WTC11 (cell line): Measurements from ENCODE around the gene SOCS6. TPM values are rescaled to one million over a fixed set of nuclear protein-coding genes. Genes with fewer than 3 reads are reported as not detected.

Experiments
- ATAC-seq: fragments of 200-7000 bp; cut with Tn5 transposase; 2 replicates; pipeline ENCODE4 v1.10.0; 2021; ENCODE audit warnings: mild to moderate bottlenecking, moderate library complexity
- CTCF ChIA-PET: fragments of 300-600 bp; sonication (Branson Sonifier 250); formaldehyde crosslinking; loops from one replicate; lab custom pipeline; 2021; ENCODE audit warnings: antibody characterized with exemption; lab: Charles Lee
- POLR2A ChIA-PET: fragments of 350-600 bp; sonication (Branson Sonifier 250); formaldehyde crosslinking; loops from one replicate; lab custom pipeline; 2021; ENCODE audit warnings: antibody characterized with exemption; lab: Charles Lee
- DNase-seq: peaks from one replicate; pipeline ENCODE4 v3.0.0; 2021; ENCODE audit warnings: low spot score
- H3K27ac Mint-ChIP-seq: 2 replicates; pipeline ENCODE4 v1.8.0; 2021; ENCODE audit warnings: mixed read lengths
- H3K27me3 Mint-ChIP-seq: 2 replicates; pipeline ENCODE4 v1.8.0; 2021; ENCODE audit warnings: low read depth, mild to moderate bottlenecking, moderate library complexity, mixed read lengths
- H3K36me3 Mint-ChIP-seq: 2 replicates; pipeline ENCODE4 v1.8.0; 2021; ENCODE audit warnings: mixed read lengths
- H3K4me1 Mint-ChIP-seq: 2 replicates; pipeline ENCODE4 v1.8.0; 2022; ENCODE audit warnings: mixed read lengths
- H3K4me3 Mint-ChIP-seq: 2 replicates; pipeline ENCODE4 v1.8.0; 2021; ENCODE audit warnings: mild to moderate bottlenecking, moderate library complexity, mixed read lengths
- H3K9me3 Mint-ChIP-seq: 2 replicates; pipeline ENCODE4 v1.8.0; 2021; ENCODE audit warnings: mixed read lengths
- ATF6 ChIP-seq: sonication (generic); formaldehyde crosslinking; IDR thresholded peaks from 2 replicates; pipeline ENCODE4 v1.8.1; 2023; ENCODE audit warnings: mild to moderate bottlenecking, missing genetic modification reagents
- CREB1 ChIP-seq: sonication (generic); formaldehyde crosslinking; IDR thresholded peaks from 2 replicates; pipeline ENCODE4 v1.8.0; 2023; ENCODE audit warnings: mild to moderate bottlenecking, missing genetic modification reagents
- CREM ChIP-seq: sonication (generic); formaldehyde crosslinking; IDR thresholded peaks from 2 replicates; pipeline ENCODE4 v1.8.1; 2022; ENCODE audit warnings: mild to moderate bottlenecking, missing genetic modification reagents, moderate library complexity
- E2F5 ChIP-seq: sonication (generic); formaldehyde crosslinking; IDR thresholded peaks from 2 replicates; pipeline ENCODE4 v1.8.1; 2022; ENCODE audit warnings: mild to moderate bottlenecking, moderate library complexity, missing genetic modification reagents
- ELF4 ChIP-seq: sonication (generic); formaldehyde crosslinking; IDR thresholded peaks from 2 replicates; pipeline ENCODE4 v1.8.1; 2022; ENCODE audit warnings: low read depth, mild to moderate bottlenecking, moderate library complexity, missing genetic modification reagents
- FOXJ3 ChIP-seq: sonication (generic); formaldehyde crosslinking; IDR thresholded peaks from 2 replicates; pipeline ENCODE4 v1.9.0; 2021; ENCODE audit warnings: missing genetic modification reagents, mild to moderate bottlenecking, borderline replicate concordance
- FOXP1 ChIP-seq: sonication (generic); formaldehyde crosslinking; IDR thresholded peaks from 2 replicates; pipeline ENCODE4 v1.8.0; 2022; ENCODE audit warnings: missing genetic modification reagents, mild to moderate bottlenecking, moderate library complexity, borderline replicate concordance
- FOXP4 ChIP-seq: sonication (generic); formaldehyde crosslinking; IDR thresholded peaks from 2 replicates; pipeline ENCODE4 v1.8.0; 2022; ENCODE audit warnings: mild to moderate bottlenecking, missing genetic modification reagents
- GRHL2 ChIP-seq: fragments of 250-450 bp; sonication (Bioruptor Pico); IDR thresholded peaks from 2 replicates; pipeline ENCODE4 v1.8.0; 2022; ENCODE audit warnings: mild to moderate bottlenecking, moderate library complexity; ENCODE audit not compliant: insufficient replicate concordance, severe bottlenecking
- IRF2 ChIP-seq: sonication (generic); formaldehyde crosslinking; IDR thresholded peaks from 2 replicates; pipeline ENCODE4 v1.8.0; 2022; ENCODE audit warnings: low read depth, missing genetic modification reagents, borderline replicate concordance
- JUN ChIP-seq: sonication (generic); formaldehyde crosslinking; IDR thresholded peaks from 2 replicates; pipeline ENCODE4 v1.8.0; 2023; ENCODE audit warnings: mild to moderate bottlenecking, missing genetic modification reagents
- MXD4 ChIP-seq: fragments of 250-450 bp; sonication (Bioruptor Pico); IDR thresholded peaks from 2 replicates; pipeline ENCODE4 v1.8.0; 2021; ENCODE audit warnings: mild to moderate bottlenecking, moderate library complexity, borderline replicate concordance
- MYBL2 ChIP-seq: sonication (generic); formaldehyde crosslinking; IDR thresholded peaks from 2 replicates; pipeline ENCODE4 v1.8.1; 2023; ENCODE audit warnings: mild to moderate bottlenecking, moderate library complexity, missing genetic modification reagents
- NR1H2 ChIP-seq: sonication (generic); formaldehyde crosslinking; IDR thresholded peaks from 2 replicates; pipeline ENCODE4 v1.9.0; 2021; ENCODE audit warnings: mild to moderate bottlenecking, moderate library complexity, missing genetic modification reagents
- NR3C1 ChIP-seq: sonication (generic); formaldehyde crosslinking; conservative IDR thresholded peaks from 2 replicates; pipeline ENCODE4 v1.8.1; 2023; ENCODE audit warnings: low read depth, mild to moderate bottlenecking, missing genetic modification reagents
- PREB ChIP-seq: sonication (generic); formaldehyde crosslinking; IDR thresholded peaks from 2 replicates; pipeline ENCODE4 v1.8.1; 2022; ENCODE audit warnings: mild to moderate bottlenecking, missing genetic modification reagents, moderate library complexity, borderline replicate concordance
- RORB ChIP-seq: fragments of 250-450 bp; sonication (Bioruptor Pico); IDR thresholded peaks from 2 replicates; pipeline ENCODE4 v1.9.0; 2021; ENCODE audit warnings: mild to moderate bottlenecking
- TP53 ChIP-seq: sonication (generic); formaldehyde crosslinking; IDR thresholded peaks from 2 replicates; pipeline ENCODE4 v1.8.1; 2023; ENCODE audit warnings: mild to moderate bottlenecking, missing genetic modification reagents
- ZNF138 ChIP-seq: sonication (generic); formaldehyde crosslinking; conservative IDR thresholded peaks from 2 replicates; pipeline ENCODE4 v1.8.1; 2022; ENCODE audit warnings: mild to moderate bottlenecking, moderate library complexity, missing genetic modification reagents
- ZNF317 ChIP-seq: sonication (generic); formaldehyde crosslinking; IDR thresholded peaks from 2 replicates; pipeline ENCODE4 v1.8.1; 2023; ENCODE audit warnings: low read depth, mild to moderate bottlenecking, moderate library complexity, missing genetic modification reagents, borderline replicate concordance
- ZNF425 ChIP-seq: fragments of 250-450 bp; sonication (Bioruptor Pico); conservative IDR thresholded peaks from 2 replicates; pipeline ENCODE4 v1.9.0; 2021; ENCODE audit warnings: mild to moderate bottlenecking
- ZSCAN18 ChIP-seq: fragments of 250-450 bp; sonication (Bioruptor Pico); IDR thresholded peaks from 2 replicates; pipeline ENCODE4 v2.1.2; 2022; ENCODE audit warnings: mild to moderate bottlenecking, moderate library complexity
- total RNA-seq: library from RNA; stranded (reverse); gene quantifications from 3 replicates; pipeline ENCODE4 v1.2.3, GENCODE V29; 2021

The SOCS6 gene
- total RNA-seq, 1 experiment from 2014 or later: 16.5 TPM

- ChIA-PET CTCF (no interaction called here), POLR2A (no interaction called here)
- H3K4me3 Mint-ChIP-seq: no peak overlapping the region
- ATAC-seq (no peak), DNase-seq (no peak)
- H3K27me3 Mint-ChIP-seq: no peaks in the 10 kb centered on the region
- no peaks in the 10 kb centered on the region for H3K36me3 Mint-ChIP-seq
- peaks cover 23% of the 10 kb centered on the region for H3K4me1 Mint-ChIP-seq
- TF ChIP-seq ELF4: no peak
- no peak for TF ChIP-seq ZSCAN18 (CRISPR knock-in tag)
- TF ChIP-seq FOXP4 (CRISPR knock-in tag): no peak
- TF ChIP-seq ZNF425 (CRISPR knock-in tag): no peak
- TF ChIP-seq FOXP1 (CRISPR knock-in tag): no peak
- TF ChIP-seq TP53 (CRISPR knock-in tag): no peak
- TF ChIP-seq NR3C1 (CRISPR knock-in tag): no peak
- no peak for TF ChIP-seq CREB1
- TF ChIP-seq GRHL2 (CRISPR knock-in tag): no peak
- TF ChIP-seq ZNF138 (CRISPR knock-in tag): no peak
- TF ChIP-seq, all 79 proteins: peak for 0
- Mint-ChIP-seq H3K27ac (no peak overlapping the region), H3K9me3 (no peaks in the 10 kb centered on the region)
These were observed 12.8 kb downstream of the SOCS6 start for GRCh38 chr18:70301667-70302066.

- CTCF ChIA-PET: no interaction called here
- TF ChIP-seq ZNF317 (no peak), E2F5 (CRISPR knock-in tag) (no peak), IRF2 (CRISPR knock-in tag) (no peak), NR1H2 (CRISPR knock-in tag) (no peak), PREB (CRISPR knock-in tag) (no peak), RORB (no peak), CREM (CRISPR knock-in tag) (no peak), ATF6 (CRISPR knock-in tag) (no peak), MXD4 (CRISPR knock-in tag) (no peak), ZNF425 (CRISPR knock-in tag) (no peak), FOXJ3 (no peak), MYBL2 (CRISPR knock-in tag) (no peak), FOXP1 (CRISPR knock-in tag) (no peak), JUN (CRISPR knock-in tag) (no peak)
These were observed 19.9 kb downstream of the SOCS6 start for GRCh38 chr18:70308555-70309294.

More at GRCh38 chr18:70308555-70309294, 19.9 kb downstream of the SOCS6 start:
- peaks cover 18% of the 10 kb centered on the region for H3K9me3 Mint-ChIP-seq
- DNase-seq: no peak
- no peaks in the 10 kb centered on the region for H3K27me3 Mint-ChIP-seq
- peaks cover 15% of the 10 kb centered on the region for H3K4me1 Mint-ChIP-seq
- H3K36me3 Mint-ChIP-seq: peaks cover 9% of the 10 kb centered on the region
- no peak overlapping the region for H3K4me3 Mint-ChIP-seq
- no peak overlapping the region for H3K27ac Mint-ChIP-seq
- POLR2A ChIA-PET: no interaction called here
- ATAC-seq: no peak
